H1 (cell line): ENCODE measurements around the gene KAZALD1. TPM values are rescaled to one million over a fixed set of nuclear protein-coding genes. Genes with fewer than 3 reads are reported as not detected.
A peak's percentile ranks its signal among the peaks of the same experiment; 100 is the strongest.

Experiments used
- BACH1 ChIP-seq: IDR thresholded peaks from 2 replicates; pipeline ENCODE4 v1.6.1; 2012; ENCODE audit warnings: low read length, improper control_type of control experiment
- CTBP2 ChIP-seq: IDR thresholded peaks from 2 replicates; pipeline ENCODE4 v1.7.0; 2011; ENCODE audit warnings: borderline replicate concordance, mild to moderate bottlenecking, moderate library complexity, mixed read lengths, low read length; ENCODE audit not compliant: insufficient read depth, insufficient read length
- HDAC2 ChIP-seq, 2 experiments: fragments of 300-600 bp in 1 of 2; sonication (generic) in 1 of 2; IDR thresholded peaks; 2 replicates each; pipeline ENCODE4 v1.6.1; 2011 to 2012; ENCODE audit warnings: low read depth in 2 of 2, low read length in 2 of 2, mild to moderate bottlenecking in 2 of 2, moderate library complexity in 2 of 2, borderline replicate concordance in 1 of 2, inconsistent platforms in 1 of 2
- MAX ChIP-seq: IDR thresholded peaks from 2 replicates; pipeline ENCODE4 v1.6.1; 2012; ENCODE audit warnings: inconsistent platforms
- POU5F1 ChIP-seq: IDR thresholded peaks from 2 replicates; pipeline ENCODE4 v1.6.1; 2011; ENCODE audit warnings: low read depth, mild to moderate bottlenecking, low read length, moderate library complexity
- TBP ChIP-seq: IDR thresholded peaks from 2 replicates; pipeline ENCODE4 v1.6.1; 2011; ENCODE audit warnings: low read depth, low read length, improper control_type of control experiment
- YY1 ChIP-seq: IDR thresholded peaks from 2 replicates; pipeline ENCODE4 v1.6.1; 2011; ENCODE audit warnings: low read depth, mild to moderate bottlenecking, low read length
- polyA plus RNA-seq, 7 experiments: library from polyadenylated mRNA; depleted of rRNA in 3 of 7; stranded (reverse) in 5 of 7; unstranded in 2 of 7; fragments of >200 nt in 5 of 7; fragments of 200-250 nt in 2 of 7; gene quantifications; 1 replicate in 5 of 7; 2 replicates in 1 of 7; 4 replicates in 1 of 7; pipeline versions ENCODE4 v1.2.1 to v1.2.3, GENCODE V29; 2011 to 2013; ENCODE audit warnings: missing spikeins in 2 of 7, mixed read lengths in 2 of 7
- total RNA-seq: library from RNA; stranded (reverse); fragmentation: NEBNext Ultra II Directional; extraction: Animal tissue kit (Norgen Biotek cat#: 25700); gene quantifications from 2 replicates; pipeline ENCODE4 v1.2.1, GENCODE V29; 2021
- TF ChIP-seq, protein P1 (sequence below), 3 experiments: IDR thresholded peaks; 1 replicate in 2 of 3; 2 replicates in 1 of 3; pipeline versions ENCODE4 v1.5.1 to v1.6.1; 2011; ENCODE audit warnings: low read length in 3 of 3, mild to moderate bottlenecking in 3 of 3, inconsistent platforms in 2 of 3, low read depth in 1 of 3, moderate library complexity in 1 of 3; ENCODE audit not compliant: insufficient read depth in 1 of 3; ENCODE audit errors: control extremely low read depth in 1 of 3

KAZALD1 gene
- total and polyA plus RNA-seq, 2 of the 8 experiments (the other 6 are each of a cell fraction or from before 2014, with no cell fraction given): 0.65 to 1.9 TPM

GRCh38 chr10:101012525-101013364, 49.0 kb upstream of the KAZALD1 start (continued):
- peak; percentile 58; the same call in 1 of the 2 replicates for TF ChIP-seq YY1
- TF ChIP-seq MAX: peak; percentile 26; the same call in 1 of the 2 replicates
- peak; percentile 69 for TF ChIP-seq CTBP2
- TF ChIP-seq HDAC2 (IDR thresholded peaks at IDR 0.05; ENCODE audit: borderline replicate concordance in 1 of 2, low read depth in 2 of 2, low read length in 2 of 2): 0 out of 4 replicates have a peak, but pooled peaks have one; percentile 28 to 58
- TF ChIP-seq TBP: no peak
- TF ChIP-seq POU5F1: no peak
- peak; percentile 35; the same call in 1 of the 2 replicates for TF ChIP-seq BACH1
- TF ChIP-seq, protein P1, sequence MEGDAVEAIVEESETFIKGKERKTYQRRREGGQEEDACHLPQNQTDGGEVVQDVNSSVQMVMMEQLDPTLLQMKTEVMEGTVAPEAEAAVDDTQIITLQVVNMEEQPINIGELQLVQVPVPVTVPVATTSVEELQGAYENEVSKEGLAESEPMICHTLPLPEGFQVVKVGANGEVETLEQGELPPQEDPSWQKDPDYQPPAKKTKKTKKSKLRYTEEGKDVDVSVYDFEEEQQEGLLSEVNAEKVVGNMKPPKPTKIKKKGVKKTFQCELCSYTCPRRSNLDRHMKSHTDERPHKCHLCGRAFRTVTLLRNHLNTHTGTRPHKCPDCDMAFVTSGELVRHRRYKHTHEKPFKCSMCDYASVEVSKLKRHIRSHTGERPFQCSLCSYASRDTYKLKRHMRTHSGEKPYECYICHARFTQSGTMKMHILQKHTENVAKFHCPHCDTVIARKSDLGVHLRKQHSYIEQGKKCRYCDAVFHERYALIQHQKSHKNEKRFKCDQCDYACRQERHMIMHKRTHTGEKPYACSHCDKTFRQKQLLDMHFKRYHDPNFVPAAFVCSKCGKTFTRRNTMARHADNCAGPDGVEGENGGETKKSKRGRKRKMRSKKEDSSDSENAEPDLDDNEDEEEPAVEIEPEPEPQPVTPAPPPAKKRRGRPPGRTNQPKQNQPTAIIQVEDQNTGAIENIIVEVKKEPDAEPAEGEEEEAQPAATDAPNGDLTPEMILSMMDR (IDR thresholded peaks at IDR 0.05; ENCODE audit: control extremely low read depth in 1 of 3, insufficient read depth in 1 of 3, low read depth in 1 of 3, low read length in 3 of 3): peak; percentile 76 to 99 (median 98)
